ENCODE data around the gene VWA5B1.

Gene VWA5B1

GRCh38 chr1:20322825-20323612, 32.3 kb downstream of the VWA5B1 start:
- no peak for DNase-seq (ENCODE audit: low spot score)

GRCh38 chr1:20323613-20323920, 32.9 kb downstream of the VWA5B1 start:
- no peak for DNase-seq (ENCODE audit: low spot score)

GRCh38 chr1:20324704-20325406, 34.2 kb downstream of the VWA5B1 start:
- no peak for DNase-seq (ENCODE audit: low spot score)

GRCh38 chr1:20325407-20325843, 34.8 kb downstream of the VWA5B1 start:
- no peak for DNase-seq (ENCODE audit: low spot score)

GRCh38 chr1:20325844-20326420, 35.3 kb downstream of the VWA5B1 start:
- no peak for DNase-seq (ENCODE audit: low spot score)

GRCh38 chr1:20327467-20327866, 36.8 kb downstream of the VWA5B1 start:
- no peak for DNase-seq (ENCODE audit: low spot score)

- no peak for DNase-seq (ENCODE audit: low spot score)
Observed at GRCh38 chr1:20328201-20328600, 37.5 kb downstream of the VWA5B1 start.

GRCh38 chr1:20329793-20330542, 39.3 kb downstream of the VWA5B1 start:
- DNase-seq (ENCODE audit: low spot score): no peak

GRCh38 chr1:20334103-20334502, 43.4 kb downstream of the VWA5B1 start:
- DNase-seq (ENCODE audit: low spot score): no peak

GRCh38 chr1:20336105-20336605, 45.5 kb downstream of the VWA5B1 start:
- no peak for DNase-seq (ENCODE audit: low spot score)

GRCh38 chr1:20337581-20337980, 46.9 kb downstream of the VWA5B1 start:
- DNase-seq (ENCODE audit: low spot score): no peak

- no peak for DNase-seq (ENCODE audit: low spot score)
Observed at GRCh38 chr1:20339811-20340457, 49.3 kb downstream of the VWA5B1 start.

- no peak for DNase-seq (ENCODE audit: low spot score)
Observed at GRCh38 chr1:20342294-20343148, 51.8 kb downstream of the VWA5B1 start.

- no peak for DNase-seq (ENCODE audit: low spot score)
Observed at GRCh38 chr1:20343149-20343937, 52.7 kb downstream of the VWA5B1 start.

- no peak for DNase-seq (ENCODE audit: low spot score)
Observed at GRCh38 chr1:20343938-20344302, 53.2 kb downstream of the VWA5B1 start.

GRCh38 chr1:20344738-20345137, 54.1 kb downstream of the VWA5B1 start:
- no peak for DNase-seq (ENCODE audit: low spot score)

GRCh38 chr1:20345419-20345818, 54.7 kb downstream of the VWA5B1 start:
- DNase-seq (ENCODE audit: low spot score): no peak

GRCh38 chr1:20346433-20346832, 55.8 kb downstream of the VWA5B1 start:
- no peak for DNase-seq (ENCODE audit: low spot score)

- no peak for DNase-seq (ENCODE audit: low spot score)
Observed at GRCh38 chr1:20347699-20348098, 57.0 kb downstream of the VWA5B1 start.

- DNase-seq (ENCODE audit: low spot score): no peak
Observed at GRCh38 chr1:20348326-20348915, 57.7 kb downstream of the VWA5B1 start.

Data from AG20443 (cell line).